Fibroblast of skin of scalp (primary cell): ENCODE data around the gene CAPN5.
"Not testable (repeated sequence)": the region's sequence is repeated elsewhere in the genome, so short reads cannot be mapped to it uniquely, and the experiment has no call there.

Source experiments
- DNase-seq: peaks from one replicate; pipeline ENCODE4 v3.0.0-alpha.2; 2013

CAPN5 gene

DNA sequence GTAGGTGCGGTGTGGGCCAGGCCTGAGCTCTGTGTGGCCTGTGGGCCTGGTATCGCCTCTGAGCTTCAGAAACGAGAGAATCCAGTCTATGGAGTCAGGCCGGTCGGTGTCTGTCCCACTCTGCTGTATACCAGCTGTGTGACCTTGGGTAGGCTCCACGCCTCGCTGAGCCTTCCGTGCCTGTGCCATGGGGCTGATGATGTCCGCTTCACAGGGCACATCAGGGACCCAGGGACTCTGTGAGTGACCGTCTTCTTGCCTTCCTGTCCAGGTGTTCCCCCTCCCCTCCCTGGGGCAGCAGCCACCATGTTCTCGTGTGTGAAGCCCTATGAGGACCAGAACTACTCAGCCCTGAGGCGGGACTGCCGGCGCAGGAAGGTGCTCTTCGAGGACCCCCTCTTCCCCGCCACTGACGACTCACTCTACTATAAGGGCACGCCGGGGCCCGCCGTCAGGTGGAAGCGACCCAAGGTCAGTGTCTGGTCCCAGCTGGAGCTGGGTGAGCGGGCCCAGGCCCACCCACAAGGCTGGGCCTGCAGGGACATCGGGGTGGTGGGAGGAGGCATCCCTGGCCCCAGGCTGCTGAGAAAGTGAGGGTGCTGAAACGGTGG, 17.9 kb downstream of the CAPN5 start:
- no peak for DNase-seq

- DNase-seq: no peak
Observed at GRCh38 chr11:77085652-77086051, 18.9 kb downstream of the CAPN5 start.

DNA sequence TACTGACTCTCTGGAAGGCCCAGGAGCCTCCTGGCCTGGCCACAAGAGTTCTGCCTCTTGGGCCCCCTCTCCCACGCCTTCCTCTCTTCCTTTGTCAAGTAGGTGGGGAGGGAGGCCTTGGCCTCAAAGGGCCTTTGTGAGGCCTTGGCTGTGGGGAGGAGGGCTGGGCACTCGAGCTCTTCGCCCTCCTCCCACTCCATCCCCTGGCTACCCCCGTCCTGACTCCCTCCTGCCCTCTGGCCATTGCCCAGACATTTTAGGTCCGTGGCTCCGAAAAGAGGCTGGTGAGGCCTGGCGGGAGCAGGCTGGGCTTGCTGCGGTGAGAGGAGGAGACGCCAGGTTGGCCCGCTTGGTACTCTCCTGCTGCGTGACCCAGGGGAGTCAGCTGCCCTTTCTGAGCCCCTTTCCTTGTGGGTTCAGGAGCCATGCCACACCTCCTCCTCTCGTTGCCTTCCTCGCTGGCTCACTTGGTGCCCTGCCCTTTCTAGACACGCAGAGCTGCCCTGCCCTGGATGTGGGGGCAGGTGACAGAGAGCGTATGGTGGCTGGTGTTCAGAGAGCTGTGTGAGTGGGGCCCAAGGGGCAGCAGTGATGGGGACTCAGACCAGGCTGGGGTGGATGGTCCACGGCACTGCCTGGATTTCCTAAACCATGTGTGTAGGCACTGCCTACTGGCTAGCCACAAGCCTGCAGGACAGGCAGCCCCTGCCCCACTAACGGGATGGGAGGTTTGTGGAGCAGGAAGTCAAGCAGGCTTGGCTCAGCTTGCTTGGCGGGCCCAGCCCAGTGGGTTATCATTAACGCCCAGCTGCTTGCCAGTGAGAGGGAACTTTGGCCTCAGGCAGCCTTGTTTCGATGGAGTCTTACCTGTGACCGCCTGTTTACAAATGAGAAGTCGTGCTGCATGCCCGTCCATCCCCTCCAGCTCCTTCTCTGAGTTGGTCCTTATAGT, 20.0 kb downstream of the CAPN5 start:
- no peak for DNase-seq

- DNase-seq: no peak
Observed at GRCh38 chr11:77087723-77088225, 21.0 kb downstream of the CAPN5 start.

GRCh38 chr11:77088236-77089003, 21.6 kb downstream of the CAPN5 start:
- no peak for DNase-seq

DNA sequence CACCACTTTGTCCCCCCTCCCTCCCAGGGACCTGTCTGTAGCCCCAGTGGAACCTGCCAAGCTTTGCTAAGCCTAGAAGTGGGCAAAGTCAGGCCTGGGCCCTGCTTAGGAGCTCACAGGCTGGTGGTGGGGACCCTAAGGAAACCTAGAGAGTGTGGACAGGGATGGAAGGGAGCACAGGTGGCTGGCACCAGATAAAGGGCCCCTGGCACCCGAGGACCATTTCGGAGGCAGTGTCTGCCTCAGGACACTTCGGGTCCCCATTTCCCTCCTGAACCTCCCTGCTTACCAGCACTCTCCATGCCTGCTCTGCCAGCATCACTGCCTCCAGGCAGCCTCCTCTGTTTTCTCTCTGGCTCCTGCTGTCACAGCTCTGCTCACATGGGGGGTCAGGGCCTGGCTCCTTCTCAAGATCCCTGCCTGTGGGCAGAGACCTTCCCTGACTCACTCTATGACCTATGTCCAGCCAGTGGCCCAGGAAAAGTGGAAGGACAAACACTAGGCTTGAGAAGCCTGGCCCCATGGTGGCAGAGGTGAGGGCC, 22.3 kb downstream of the CAPN5 start:
- DNase-seq: no peak

DNA sequence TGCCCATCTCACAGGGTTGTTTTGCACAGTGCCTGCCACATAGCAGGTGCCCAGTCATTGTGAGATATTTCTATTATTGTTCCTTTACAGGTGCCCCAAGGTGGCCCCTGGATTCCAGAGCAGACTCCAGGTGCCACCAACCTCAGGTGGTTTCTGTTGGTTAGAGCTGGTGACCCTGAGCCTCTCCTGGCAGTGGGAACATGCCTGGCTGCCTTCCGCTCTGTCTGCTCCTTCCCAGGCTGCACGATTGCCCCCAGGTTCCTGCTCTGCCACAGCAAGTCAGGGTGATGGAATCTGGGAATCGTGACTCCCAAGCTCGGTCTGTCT, 23.2 kb downstream of the CAPN5 start:
- no peak for DNase-seq

- DNase-seq: no peak
Observed at GRCh38 chr11:77090373-77091111, 23.8 kb downstream of the CAPN5 start.

DNA sequence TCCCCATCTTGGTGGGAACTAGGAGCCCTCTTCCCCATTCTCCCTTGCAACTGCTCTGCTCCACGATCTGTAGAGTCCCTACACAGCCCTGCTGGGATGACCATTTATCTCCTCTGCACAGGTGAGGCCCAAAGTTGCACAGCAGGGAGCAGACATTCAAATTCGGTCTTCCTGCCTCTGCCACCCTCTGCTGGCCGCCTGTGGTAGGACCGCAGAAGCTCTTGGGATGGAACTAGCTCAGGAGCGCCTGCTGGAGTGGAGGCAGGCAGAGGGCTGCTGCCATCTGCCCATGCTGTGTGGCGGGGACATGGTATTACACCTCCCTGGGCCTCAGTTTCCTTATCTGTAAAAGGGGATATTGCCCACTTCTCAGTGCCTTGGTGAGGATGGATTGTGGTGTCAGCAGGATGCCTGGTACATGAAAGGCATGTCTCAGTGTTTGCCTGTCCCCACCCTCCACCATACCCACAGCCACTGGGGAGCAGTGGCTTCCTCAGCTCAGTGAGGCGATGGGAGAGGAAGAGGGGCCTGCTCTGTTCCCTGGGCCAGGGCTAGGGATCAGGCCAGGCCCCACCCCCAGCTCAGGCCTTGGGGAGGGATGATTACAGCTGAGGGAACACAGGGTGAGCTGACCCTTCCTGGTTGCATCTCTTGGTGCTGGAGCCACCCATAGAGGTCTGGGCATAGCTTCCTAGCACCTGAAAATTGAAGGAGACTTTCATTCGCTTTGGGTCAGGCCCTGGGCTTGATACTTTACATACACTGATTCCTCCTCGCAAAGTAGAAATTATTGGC, 24.6 kb downstream of the CAPN5 start:
- peak; percentile 63 for DNase-seq

DNA sequence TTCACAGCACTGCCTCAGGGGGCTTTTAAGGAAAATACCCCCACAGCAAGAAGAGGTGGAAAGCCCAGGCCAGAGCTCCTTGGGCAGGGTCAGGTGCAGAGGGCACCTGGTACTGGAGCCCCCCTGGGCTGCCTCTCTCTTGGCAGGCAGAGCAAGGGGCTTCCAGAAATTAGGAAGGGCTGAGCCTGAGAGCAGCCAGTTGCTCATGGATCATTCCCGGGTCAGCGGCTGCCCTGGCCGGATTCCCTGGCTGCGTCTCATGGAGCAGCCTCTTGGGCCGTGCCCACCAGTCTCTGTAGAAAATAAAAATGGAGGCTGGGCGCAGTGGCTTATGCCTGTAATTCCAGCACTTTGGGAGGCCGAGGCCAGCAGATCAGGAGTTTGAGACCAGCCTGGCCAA, 25.6 kb downstream of the CAPN5 start:
- no peak for DNase-seq

GRCh38 chr11:77093056-77093891, 26.5 kb downstream of the CAPN5 start:
- no peak for DNase-seq

DNA sequence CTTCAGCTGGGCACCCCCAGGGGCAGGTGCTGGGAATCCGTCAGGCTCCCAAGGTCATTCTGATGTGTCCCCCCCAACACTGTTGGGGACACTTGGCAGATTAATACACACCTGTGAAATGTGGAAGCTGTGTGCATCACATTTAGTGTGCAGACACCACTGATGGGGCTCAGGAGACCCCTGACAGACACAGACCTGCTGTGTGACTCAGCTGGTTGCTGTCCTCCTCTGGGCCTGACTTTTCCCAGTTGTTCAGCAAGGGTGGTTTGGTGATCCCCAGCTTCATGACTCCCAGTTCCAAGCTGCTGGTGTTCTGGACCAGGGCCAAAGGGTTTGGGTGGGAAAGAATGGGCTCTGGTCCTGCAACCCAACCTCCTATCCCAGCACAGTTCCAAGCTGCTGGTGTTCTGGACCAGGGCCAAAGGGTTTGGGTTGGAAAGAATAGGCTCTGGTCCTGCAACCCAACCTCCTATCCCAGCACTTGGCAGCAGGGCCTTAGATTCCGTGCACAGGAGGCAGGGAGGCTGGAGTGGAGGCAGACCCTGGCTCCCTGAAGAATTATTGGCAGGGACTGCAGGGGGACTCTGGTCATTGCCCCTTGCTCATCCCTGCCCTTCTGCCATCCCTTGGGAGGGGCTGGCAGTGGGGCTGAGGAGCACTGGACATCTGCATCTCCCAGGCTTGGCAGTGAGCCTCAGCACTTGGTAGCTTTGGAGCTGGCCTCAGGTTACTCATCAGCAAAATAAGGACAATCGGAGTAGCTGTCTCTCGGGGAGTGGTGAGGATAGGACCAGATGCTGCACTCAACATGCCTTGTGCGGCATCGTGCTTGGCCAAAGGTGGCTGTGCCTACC, 27.4 kb downstream of the CAPN5 start:
- no peak for DNase-seq

DNA sequence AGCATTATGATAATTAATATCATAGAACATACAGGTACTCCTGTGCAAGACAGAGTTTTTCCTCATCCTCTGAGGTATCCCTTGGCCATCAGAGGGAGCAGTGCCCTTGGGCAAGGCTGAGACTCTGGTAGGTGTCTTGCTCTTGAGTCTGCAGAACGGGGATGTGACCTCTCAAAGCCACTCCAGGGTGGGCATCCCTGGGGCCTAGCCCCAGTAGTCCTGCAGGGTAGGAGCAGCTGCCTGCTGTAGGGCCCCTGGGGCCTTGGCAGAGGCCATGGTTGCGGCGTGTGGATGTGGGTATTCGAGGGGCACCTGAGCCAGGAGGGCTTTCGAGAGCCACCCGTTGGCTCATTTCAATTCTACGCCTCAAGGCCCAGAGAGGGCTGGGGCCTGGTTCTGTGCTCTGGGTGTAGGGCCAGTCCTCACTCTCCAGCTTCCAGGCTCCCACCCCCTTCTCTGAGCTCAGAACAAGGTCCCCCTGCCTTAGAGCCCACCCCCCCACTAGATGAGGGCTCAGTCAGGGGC, 28.1 kb downstream of the CAPN5 start:
- DNase-seq: no peak

GRCh38 chr11:77095551-77096490, 29.1 kb downstream of the CAPN5 start:
- DNase-seq: no peak

GRCh38 chr11:77096591-77097019, 29.8 kb downstream of the CAPN5 start:
- no peak for DNase-seq

DNA sequence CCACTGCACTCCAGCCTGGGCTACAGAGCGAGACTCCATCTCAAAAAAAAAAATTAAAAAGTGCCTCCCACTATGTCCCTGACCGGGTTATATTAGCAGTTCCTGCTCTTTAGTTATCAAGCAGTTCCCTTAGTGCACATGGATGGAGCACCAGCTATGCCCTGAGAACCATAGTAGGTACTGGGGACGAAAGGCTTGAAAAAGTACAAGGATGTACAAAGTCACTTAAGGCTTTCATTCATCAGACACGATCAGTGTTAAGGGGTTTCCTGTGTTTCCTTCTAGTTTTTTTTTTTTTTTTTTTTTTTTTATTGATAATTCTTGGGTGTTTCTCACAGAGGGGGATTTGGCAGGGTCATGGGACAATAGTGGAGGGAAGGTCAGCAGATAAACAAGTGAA, 30.4 kb downstream of the CAPN5 start:
- not testable (repeated sequence) for DNase-seq

- DNase-seq: no peak
Observed at GRCh38 chr11:77100166-77101042, 33.6 kb downstream of the CAPN5 start.
